HG02588 (cell line): ENCODE results near the gene ADGRD1.
"Not testable (repeated sequence)": the region's sequence is repeated elsewhere in the genome, so short reads cannot be mapped to it uniquely, and the experiment has no call there.

ENCODE experiments used
- ATAC-seq: cut with Tn5 transposase; IDR thresholded peaks from one replicate; pipeline ENCODE4 v1.9.1; 2021; ENCODE audit warnings: mild to moderate bottlenecking, moderate library complexity; ENCODE audit not compliant: unreplicated experiment

ADGRD1 gene

GRCh38 chr12:130937063-130937462 is 16.6 kb upstream of the ADGRD1 start:
- no peak for ATAC-seq

GRCh38 chr12:130937546-130937945 is 16.2 kb upstream of the ADGRD1 start:
- ATAC-seq: not testable (repeated sequence)

- no peak for ATAC-seq
Observed at GRCh38 chr12:130938186-130938585, 15.5 kb upstream of the ADGRD1 start.

GRCh38 chr12:130944878-130945277 is 8.8 kb upstream of the ADGRD1 start:
- no peak for ATAC-seq

- ATAC-seq: no peak
Observed at GRCh38 chr12:130945786-130946492, 7.8 kb upstream of the ADGRD1 start.

- no peak for ATAC-seq
Observed at GRCh38 chr12:130947028-130947613, 6.6 kb upstream of the ADGRD1 start.

GRCh38 chr12:130948136-130948535 is 5.6 kb upstream of the ADGRD1 start:
- no peak for ATAC-seq

GRCh38 chr12:130948751-130949150 is 5.0 kb upstream of the ADGRD1 start:
- no peak for ATAC-seq

- no peak for ATAC-seq
Observed at GRCh38 chr12:130949806-130950205, 3.9 kb upstream of the ADGRD1 start.

GRCh38 chr12:130951636-130952035 is 2.1 kb upstream of the ADGRD1 start:
- no peak for ATAC-seq

- ATAC-seq: no peak
Observed at GRCh38 chr12:130952171-130952954, 1.3 kb upstream of the ADGRD1 start.

GRCh38 chr12:130954544-130954831 is 781 bp downstream of the ADGRD1 start:
- no peak for ATAC-seq

GRCh38 chr12:130955238-130955816 is 1.6 kb downstream of the ADGRD1 start:
- ATAC-seq: no peak

GRCh38 chr12:130956009-130956408 is 2.3 kb downstream of the ADGRD1 start:
- no peak for ATAC-seq

- no peak for ATAC-seq
Observed at GRCh38 chr12:130956456-130957303, 3.0 kb downstream of the ADGRD1 start.

GRCh38 chr12:130957304-130957621 is 3.6 kb downstream of the ADGRD1 start:
- ATAC-seq: no peak

GRCh38 chr12:130958557-130959140 is 4.9 kb downstream of the ADGRD1 start:
- ATAC-seq: no peak

GRCh38 chr12:130959632-130960031 is 5.9 kb downstream of the ADGRD1 start:
- no peak for ATAC-seq

- ATAC-seq: no peak
Observed at GRCh38 chr12:130960058-130960457, 6.4 kb downstream of the ADGRD1 start.

- ATAC-seq: no peak
Observed at GRCh38 chr12:130960787-130961186, 7.1 kb downstream of the ADGRD1 start.
